OCI-LY7 (cell line): Measurements from ENCODE around the gene EEPD1.

ENCODE experiments used
- CTCF ChIP-seq: fragments of 200-600 bp; sonication (generic); conservative IDR thresholded peaks from 2 replicates; pipeline ENCODE4 v1.5.1; 2014; ENCODE audit warnings: mild to moderate bottlenecking, antibody characterized with exemption, low read length, moderate library complexity, mixed read lengths
- EZH2phosphoT487 ChIP-seq: fragments of 200-600 bp; sonication (generic); IDR thresholded peaks from 2 replicates; pipeline ENCODE4 v1.6.1; 2018; ENCODE audit warnings: low read depth, borderline replicate concordance, mild to moderate bottlenecking, mixed run types, antibody characterized with exemption, low read length, moderate library complexity, mixed read lengths

DNA sequence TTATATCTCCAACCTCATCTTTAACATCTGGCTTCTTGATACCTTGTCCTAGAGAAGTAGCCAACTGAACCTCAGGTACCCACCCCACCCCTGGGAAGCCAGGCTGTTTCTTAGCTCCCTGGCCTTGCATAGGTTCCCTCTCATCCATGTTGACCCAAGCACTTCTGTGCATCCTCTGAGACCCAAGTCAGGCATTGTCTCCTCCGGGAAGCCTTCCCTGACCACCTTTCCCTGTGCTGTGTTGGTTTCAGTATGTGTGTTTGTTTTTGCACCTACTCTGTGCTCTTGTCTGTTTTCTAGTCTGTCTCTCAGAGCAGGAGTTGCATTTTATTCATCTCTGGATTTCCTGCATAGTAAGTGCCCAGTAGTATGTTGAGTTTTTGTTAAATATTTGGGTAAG, 143.2 kb downstream of the EEPD1 start:
- TF ChIP-seq CTCF (no peak), EZH2phosphoT487 (no peak)
